Muscle layer of duodenum (tissue), 2 donors: ENCODE results near the gene POLR2C.
A peak's percentile ranks its signal among the peaks of the same experiment; 100 is the strongest.

Experiments
- H3K27ac ChIP-seq: one replicate; pipeline ENCODE4 v1.7.0; 2013; ENCODE audit warnings: mild to moderate bottlenecking, low read length
- H3K27me3 ChIP-seq: one replicate; pipeline ENCODE4 v1.7.0; 2013; ENCODE audit warnings: low read depth, mild to moderate bottlenecking, control low read depth, low read length
- H3K36me3 ChIP-seq, 2 donors: one replicate each; pipeline ENCODE4 v1.7.0; 2013; ENCODE audit warnings: low read length in 2 of 2, control low read depth in 1 of 2, mild to moderate bottlenecking in 1 of 2; ENCODE audit not compliant: insufficient read depth in 2 of 2, control insufficient read depth in 1 of 2
- H3K4me1 ChIP-seq, 2 donors: one replicate each; pipeline ENCODE4 v1.7.0; 2013; ENCODE audit warnings: low read length in 2 of 2, mild to moderate bottlenecking in 2 of 2, control low read depth in 1 of 2, moderate library complexity in 1 of 2; ENCODE audit not compliant: insufficient read depth in 2 of 2, control insufficient read depth in 1 of 2
- H3K4me3 ChIP-seq, 2 donors: one replicate each; pipeline ENCODE4 v1.7.0; 2013; ENCODE audit warnings: low read length in 2 of 2, low read depth in 1 of 2, mild to moderate bottlenecking in 1 of 2
- H3K9me3 ChIP-seq, 2 donors: one replicate each; pipeline ENCODE4 v1.7.0; 2013; ENCODE audit warnings: low read length in 2 of 2, control low read depth in 1 of 2, mild to moderate bottlenecking in 1 of 2; ENCODE audit not compliant: control insufficient read depth in 1 of 2
- donor health status: healthy.

POLR2C gene

DNA sequence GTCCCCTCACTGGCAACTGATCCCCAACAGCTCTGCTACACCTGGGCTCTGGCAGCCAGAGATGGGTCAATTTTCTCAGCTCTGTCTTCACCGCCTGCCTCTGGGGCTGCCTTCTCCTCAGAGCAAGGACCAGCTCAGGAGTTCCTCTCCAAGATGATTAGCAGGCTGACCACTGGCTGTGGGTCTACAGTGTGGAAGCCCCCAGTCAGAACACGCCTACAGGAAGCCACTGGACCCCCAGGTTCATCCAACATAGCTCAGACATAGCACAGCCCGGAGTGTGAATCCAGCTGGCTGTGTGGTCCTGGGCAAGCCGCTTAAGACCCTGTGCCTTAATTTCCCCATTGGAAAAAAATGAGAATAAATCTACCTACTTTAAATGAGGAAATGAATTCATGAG, 18.9 kb downstream of the POLR2C start:
- Histone ChIP-seq H3K4me3 (no peak overlapping the region), H3K9me3 (no peaks in the 10 kb centered on the region), H3K36me3 (no peaks in the 10 kb centered on the region), H3K4me1 (peaks cover 0 to 20% of the 10 kb centered on the region in 2 donors), H3K27ac (no peak overlapping the region), H3K27me3 (no peaks in the 10 kb centered on the region)

DNA sequence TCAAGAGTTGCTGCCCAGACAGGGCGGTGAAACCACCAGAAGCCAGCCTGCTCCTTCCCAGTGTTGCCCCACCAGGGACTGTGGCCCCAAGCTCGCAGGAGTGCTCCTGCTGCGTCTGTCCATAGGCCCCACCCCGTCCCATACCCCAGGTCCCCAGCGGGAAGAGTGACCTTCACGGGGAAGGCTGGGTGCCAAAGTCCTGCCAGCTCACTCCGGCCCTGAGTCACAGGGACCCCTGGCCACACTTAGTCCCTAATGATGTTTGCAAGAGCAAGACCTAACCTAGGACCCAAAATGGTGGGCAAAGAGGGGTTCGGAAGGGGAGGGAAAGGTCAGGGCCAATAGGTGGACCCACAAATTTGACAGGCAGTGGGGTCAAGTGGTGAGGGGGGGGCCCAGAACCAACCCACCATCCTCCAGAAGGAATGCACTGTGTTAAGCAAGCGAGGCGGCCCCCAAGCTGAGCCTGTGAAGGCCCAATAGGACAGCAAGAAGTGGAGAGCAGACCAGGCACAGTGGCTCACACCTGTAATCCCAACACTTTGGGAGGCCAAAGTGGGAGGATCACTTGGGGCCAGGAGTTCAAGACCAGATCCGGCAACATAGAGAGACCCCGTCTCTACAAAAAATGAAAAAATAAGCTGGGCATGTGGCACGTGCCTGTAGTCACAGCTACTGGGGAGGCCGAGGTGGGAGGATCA, 20.5 kb downstream of the POLR2C start:
- no peak overlapping the region for H3K27ac ChIP-seq
- H3K36me3 ChIP-seq: no peaks in the 10 kb centered on the region
- H3K4me1 ChIP-seq: peaks cover 0 to 26% of the 10 kb centered on the region in 2 donors
- H3K9me3 ChIP-seq: no peaks in the 10 kb centered on the region
- H3K27me3 ChIP-seq: no peaks in the 10 kb centered on the region
- no peak overlapping the region for H3K4me3 ChIP-seq

DNA sequence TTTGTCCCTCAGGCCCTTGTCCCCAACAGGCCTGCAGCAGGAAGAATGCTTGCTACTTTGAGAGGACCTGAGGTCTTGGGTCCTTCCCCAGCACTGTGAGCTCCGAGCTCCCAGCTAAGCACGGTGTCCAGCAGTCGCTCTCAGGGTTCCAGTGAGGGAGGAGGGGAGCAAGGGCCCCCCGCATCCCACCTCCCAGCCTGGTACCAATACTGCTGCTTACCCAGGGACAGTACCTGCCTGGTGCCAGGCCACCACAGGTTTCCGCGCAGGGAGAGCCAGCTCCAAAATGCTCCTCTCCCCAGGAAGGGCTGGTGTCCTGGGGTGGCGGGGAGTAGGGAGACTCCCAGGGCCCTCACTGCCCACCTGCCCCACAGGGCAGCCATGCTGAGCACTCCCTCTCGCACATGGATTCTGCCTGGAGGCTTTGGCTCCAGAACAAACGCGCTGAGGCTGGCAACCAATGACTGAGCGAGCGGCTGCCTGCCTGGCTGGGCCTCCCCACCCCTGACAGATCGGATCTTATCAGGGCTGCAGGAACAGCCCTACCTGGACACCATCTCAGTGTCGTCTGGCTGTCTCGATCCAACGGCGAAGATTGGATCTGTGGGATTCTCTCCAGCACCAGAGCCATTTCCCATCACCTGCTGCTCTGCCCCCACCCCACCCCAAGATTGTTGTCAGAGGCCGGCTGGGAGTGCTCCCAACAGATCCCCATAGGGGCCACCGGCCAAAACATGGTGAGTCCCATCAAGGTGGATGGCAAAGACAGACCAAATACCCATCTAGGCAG, 21.4 kb downstream of the POLR2C start:
- H3K9me3 ChIP-seq: no peaks in the 10 kb centered on the region
- H3K36me3 ChIP-seq: no peaks in the 10 kb centered on the region
- H3K4me1 ChIP-seq: peaks cover 0 to 26% of the 10 kb centered on the region in 2 donors
- no peak overlapping the region for H3K27ac ChIP-seq
- no peak overlapping the region for H3K4me3 ChIP-seq
- H3K27me3 ChIP-seq: no peaks in the 10 kb centered on the region

DNA sequence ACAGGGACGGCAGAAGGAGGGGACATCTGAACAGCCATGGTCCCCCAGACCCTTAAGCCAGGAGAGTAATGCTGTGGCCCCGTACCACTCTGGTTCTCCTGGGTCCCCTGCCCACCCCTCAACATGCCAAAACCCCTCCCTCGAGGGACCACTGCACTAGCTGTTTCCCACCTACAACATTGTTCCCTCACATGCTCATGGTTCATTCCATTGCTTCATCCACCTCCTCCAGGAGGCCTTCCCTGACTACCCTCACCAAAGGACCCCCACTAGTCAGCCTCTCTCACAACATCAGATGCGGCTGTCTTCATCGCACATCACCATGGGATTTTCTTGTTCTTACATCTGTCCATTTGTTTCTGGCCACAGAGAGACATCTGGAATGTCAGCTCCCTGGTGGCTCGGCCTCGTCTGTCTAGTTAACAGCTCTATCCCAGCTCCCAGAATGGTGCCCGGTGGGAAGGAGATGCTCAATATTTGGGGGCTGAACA, 22.1 kb downstream of the POLR2C start:
- peaks cover 0 to 26% of the 10 kb centered on the region in 2 donors for H3K4me1 ChIP-seq
- no peak overlapping the region for H3K27ac ChIP-seq
- H3K27me3 ChIP-seq: no peaks in the 10 kb centered on the region
- H3K9me3 ChIP-seq: no peaks in the 10 kb centered on the region
- no peak overlapping the region for H3K4me3 ChIP-seq
- H3K36me3 ChIP-seq: no peaks in the 10 kb centered on the region

DNA sequence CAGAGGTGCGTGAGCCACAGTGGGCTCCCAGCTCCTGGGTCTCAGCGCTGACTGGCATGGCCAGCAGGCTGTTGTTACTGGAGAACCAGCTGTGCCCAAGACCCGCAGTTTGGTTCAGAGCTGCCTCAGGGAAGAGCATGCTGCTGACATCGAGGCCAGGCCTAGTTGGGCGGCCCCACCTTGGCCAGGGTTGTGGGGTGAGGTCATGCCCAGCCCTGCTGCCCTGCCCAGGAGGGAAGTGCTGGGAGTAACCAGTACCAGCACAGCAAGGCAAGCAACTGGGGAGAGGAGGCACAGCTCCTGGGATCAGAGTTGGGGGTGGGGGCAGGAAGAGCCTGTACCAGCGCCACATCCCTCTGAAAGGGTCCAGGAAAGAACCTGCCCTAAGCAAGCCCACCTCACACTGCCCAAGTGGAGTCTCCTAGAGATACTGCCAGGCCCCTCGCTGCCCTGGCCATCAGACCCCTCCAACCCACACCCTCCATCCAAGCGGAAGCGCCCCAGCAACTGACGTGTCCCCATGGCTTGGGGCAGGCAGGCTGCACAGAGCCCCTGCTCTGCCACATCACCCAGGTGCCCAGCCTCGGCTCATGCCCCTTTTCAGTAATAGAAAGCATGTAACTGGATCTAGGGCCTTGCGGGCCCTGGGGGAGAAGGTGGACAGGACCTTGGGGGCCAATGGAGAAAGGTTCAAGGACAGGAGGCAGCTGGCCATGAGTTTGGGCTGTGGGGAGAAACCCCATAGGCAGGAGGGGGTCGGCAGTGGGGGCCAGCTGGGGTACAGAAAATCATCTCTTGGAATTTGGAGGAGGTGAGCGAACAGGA, 22.8 kb downstream of the POLR2C start:
- H3K36me3 ChIP-seq: no peaks in the 10 kb centered on the region
- H3K9me3 ChIP-seq: no peaks in the 10 kb centered on the region
- H3K4me1 ChIP-seq: peaks cover 0 to 20% of the 10 kb centered on the region in 2 donors
- H3K27me3 ChIP-seq: no peaks in the 10 kb centered on the region
- peak overlapping the region; percentile 57 to 83 for H3K4me3 ChIP-seq
- peak overlapping the region; percentile 45 for H3K27ac ChIP-seq

DNA sequence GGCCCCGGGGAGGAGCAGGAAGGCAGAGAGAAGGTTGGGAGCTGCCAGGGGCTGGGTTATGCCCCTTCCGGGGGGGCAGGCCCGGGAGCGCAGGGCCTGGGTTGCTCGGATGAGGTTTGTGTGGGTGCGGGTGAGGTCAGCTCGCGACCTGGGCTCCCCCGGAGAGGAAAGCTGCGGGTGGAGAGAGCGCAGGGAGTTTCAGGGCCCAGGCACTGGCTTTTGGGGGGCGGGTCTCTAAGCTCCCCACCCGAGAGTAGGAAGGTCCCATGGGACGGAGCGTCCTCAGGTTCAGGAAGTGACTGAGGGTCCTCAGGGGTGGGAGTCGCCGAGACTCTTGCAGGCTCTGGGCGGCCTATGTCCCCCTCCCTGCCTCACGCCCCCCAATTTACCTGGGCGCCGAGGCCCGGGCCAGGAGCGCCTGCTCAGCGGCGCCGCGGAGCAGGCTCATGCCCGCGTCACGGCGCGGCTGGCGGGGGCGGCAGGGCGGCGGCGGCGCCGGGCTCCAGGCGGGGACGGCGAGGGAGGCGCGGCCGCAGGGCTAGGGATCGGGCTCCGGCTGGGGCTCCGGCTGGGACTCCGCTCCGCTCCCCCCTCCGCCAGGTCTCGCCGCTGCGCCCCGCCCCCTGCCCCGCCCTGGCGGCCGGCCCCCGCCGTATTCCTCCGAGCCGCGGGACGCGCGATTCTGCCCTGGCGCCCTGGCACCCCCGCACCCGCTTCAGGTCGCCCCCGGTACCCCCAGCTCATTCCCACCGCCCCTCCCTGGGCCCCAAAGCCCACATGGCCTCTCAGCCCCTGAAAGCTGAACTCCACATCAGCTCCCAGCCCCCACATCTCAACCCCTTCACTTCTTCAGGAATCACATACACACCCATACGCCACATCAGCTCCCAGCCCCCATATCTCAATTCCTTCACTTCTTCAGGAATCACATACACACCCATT, 23.7 kb downstream of the POLR2C start, which contains the start of gene DOK4:
TSS of gene DOK4 (minus strand) at position 578 of the 942 bp plus-strand sequence. CDS start 6,986 bp downstream, outside the sequence.
- Histone ChIP-seq H3K36me3 (no peaks in the 10 kb centered on the region), H3K27ac (peak within 1 kb of the TSS; percentile 45), H3K4me3 (peak within 1 kb of the TSS; percentile 57 to 83), H3K4me1 (peaks cover 0 to 17% of the 10 kb centered on the region in 2 donors), H3K27me3 (no peaks in the 10 kb centered on the region), H3K9me3 (no peaks in the 10 kb centered on the region)

DNA sequence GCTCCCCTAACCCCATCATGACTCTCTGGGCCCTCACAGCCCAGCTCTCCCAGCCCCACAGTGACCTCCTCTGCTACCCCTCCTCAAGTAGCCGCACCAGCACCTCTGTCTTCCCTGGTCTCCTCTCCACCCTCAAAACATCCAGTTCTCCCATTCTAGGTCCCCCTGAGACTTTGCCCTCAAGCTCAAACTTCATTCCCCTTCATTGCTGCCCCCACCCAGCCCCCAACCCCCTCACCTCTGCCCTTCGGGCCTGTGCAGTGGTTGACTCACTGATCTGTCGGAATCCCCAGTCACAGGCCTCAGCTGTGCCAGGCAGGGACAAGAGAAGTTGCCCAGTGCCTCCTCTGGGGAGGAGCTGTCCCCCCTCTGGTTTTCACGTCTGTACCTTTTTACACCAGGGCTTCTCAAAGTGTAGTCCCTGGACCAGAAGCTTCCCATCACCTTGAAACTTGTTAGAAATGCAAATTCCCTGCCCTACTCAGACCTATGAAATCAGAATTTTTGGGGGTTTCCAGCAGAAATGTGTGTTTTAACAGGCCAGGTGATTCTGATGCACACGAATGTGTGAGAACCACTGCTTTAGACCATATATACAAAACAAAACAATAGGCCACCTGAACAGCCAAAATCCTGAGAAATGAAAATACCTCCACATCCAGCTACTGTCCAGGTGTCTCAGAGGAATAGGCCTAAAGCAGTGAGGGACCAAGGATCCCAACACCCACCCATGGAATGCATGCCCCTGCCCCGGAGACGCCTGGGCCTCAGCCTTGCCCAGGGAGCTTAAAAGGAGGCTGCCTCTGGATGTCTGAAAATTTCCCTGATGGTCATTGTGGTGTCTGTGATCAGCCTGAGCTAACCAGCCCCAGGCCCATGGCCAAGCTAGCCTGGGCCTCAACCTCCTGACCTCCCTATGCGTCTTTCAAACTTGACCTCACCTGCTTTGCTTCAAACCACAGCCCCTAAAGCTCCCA, 24.7 kb downstream of the POLR2C start:
- Histone ChIP-seq H3K9me3 (no peaks in the 10 kb centered on the region), H3K27me3 (no peaks in the 10 kb centered on the region), H3K4me3 (peak overlapping the region; percentile 48 to 83), H3K36me3 (no peaks in the 10 kb centered on the region), H3K27ac (no peak overlapping the region), H3K4me1 (peaks cover 0 to 17% of the 10 kb centered on the region in 2 donors)

DNA sequence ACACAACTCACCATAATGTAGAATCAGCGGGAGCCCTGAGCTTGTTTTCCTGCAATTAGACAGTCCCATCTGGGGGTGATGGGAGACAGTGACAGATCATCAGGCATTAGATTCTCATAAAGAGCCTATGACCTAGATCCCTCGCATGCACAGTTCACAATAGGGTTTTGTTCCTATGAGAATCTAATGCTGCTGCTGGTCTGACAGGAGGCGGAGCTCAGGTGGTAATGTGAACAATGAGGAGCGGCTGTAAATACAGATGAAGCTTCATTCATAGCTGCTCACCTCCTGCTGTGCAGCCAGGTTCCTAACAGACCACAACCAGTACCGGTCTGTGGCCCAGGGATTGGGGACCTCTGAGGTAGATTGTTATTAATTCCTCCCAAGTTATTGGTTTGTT, 26.8 kb downstream of the POLR2C start:
- no peaks in the 10 kb centered on the region for H3K9me3 ChIP-seq
- H3K4me1 ChIP-seq: peaks cover 0 to 17% of the 10 kb centered on the region in 2 donors

DNA sequence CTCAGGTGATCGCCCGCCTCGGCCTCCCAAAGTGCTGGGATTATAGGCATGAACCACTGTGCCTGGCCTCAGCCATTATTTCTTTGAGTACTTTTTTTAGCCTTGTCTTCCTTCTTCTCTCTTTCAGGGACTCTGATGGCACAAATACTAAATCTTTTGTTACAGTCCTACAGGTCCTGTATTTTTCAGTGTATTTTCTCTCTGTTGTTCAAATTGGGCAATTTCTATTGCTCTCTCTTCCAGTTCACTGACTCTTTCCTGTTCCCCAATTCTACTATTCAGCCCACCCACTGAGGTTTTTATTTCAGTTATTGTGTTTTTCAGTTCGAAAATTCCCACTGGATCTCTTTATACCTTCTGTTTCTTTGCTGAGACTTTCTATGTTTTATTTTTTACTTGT, 31.3 kb downstream of the POLR2C start:
- H3K9me3 ChIP-seq: no peaks in the 10 kb centered on the region
- no peaks in the 10 kb centered on the region for H3K4me1 ChIP-seq
- no peaks in the 10 kb centered on the region for H3K27me3 ChIP-seq
- no peak overlapping the region for H3K4me3 ChIP-seq
- H3K27ac ChIP-seq: no peak overlapping the region
- no peaks in the 10 kb centered on the region for H3K36me3 ChIP-seq

More for the DNA sequence above, 26.8 kb downstream of the POLR2C start:
- no peaks in the 10 kb centered on the region for H3K27me3 ChIP-seq
- no peaks in the 10 kb centered on the region for H3K36me3 ChIP-seq
- H3K4me3 ChIP-seq: no peak overlapping the region
- no peak overlapping the region for H3K27ac ChIP-seq
